HG02678 (cell line): ENCODE data around the gene ZNF473.
A peak's percentile ranks its signal among the peaks of the same experiment; 100 is the strongest.

ENCODE experiments used
- ATAC-seq: cut with Tn5 transposase; IDR thresholded peaks from one replicate; pipeline ENCODE4 v1.9.1; 2021; ENCODE audit warnings: mild to moderate bottlenecking, moderate library complexity; ENCODE audit not compliant: unreplicated experiment

Gene ZNF473

DNA sequence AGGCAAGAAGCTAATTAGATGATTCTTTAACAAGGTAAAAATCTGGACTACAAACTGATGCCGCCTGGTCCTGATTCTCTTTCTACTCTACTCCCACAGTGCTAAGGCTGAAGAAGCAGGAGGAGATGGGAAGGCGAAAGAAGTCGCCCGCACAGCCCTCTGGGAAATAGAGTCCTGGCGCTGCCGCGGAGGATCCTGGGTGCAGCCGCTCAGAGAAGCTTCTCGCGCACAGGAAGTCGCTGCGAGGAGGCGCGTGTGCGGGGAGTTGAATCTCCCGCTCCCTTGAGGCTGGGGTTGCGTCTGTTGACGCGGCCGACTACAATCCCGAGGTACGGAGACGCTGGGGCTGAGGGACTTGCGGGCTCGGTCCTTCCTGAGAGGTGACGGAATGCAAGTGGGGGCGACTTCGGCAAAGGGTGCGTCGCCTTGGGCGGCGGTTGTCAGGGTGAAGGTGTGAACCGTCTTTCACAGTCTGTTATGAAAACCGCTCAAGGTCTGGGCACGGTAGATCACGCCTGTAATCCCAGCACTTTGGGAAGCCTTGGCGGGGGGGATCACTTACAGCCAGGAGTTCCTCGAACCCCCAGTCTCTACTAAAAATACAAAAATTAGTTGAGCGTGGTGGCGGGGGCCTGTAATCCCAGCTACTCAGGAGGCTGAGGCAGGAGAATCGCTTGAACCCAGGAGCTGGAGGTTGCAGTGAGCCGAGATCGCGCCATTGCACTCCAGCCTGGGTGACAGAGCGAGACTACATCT is at the start of gene ZNF473:
TSS of gene ZNF473 (plus strand) at position 212 of the 756 bp plus-strand sequence. CDS start 5,078 bp downstream, outside the sequence.
- peak; percentile 64 for ATAC-seq

DNA sequence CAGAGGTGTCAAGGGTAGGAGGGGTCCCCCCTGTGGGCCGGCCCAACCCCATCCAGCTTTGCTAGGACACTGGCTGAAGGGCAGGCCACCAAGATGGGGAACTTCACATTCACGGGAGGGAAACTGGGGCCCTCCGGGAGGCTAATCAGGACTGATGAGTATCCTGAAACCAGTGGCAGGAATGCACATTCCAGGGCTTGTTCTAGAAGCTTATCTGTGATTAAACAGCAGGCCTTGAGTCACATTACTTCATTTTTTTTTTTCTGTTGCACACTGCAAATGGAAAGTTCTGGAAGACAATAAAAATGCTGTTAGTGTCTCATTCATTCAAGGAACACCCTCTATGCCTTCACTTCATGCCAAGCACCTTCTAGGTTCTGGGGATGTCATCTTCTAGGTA is 49.3 kb upstream of the ZNF473 start:
- ATAC-seq: no peak

DNA sequence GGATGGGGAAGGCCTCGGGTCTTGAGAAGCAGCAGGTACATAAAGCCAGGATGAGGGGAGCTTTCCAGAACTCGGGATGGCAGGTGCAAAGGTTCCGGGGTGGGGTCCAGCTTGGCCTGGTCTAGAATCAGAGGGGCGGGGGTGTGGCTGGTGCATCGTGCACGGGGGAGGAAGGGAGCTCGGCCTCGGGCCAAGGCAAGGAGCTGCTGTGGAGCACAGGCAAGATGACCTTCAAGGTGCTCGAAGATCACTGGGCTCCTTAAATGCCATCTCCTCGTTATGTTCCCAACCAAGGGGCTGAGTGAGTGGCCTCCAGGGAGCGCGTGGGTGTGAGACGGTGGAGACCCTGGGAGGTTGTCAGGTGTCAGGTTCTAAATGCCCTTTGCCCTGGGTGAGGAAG is 48.7 kb upstream of the ZNF473 start:
- no peak for ATAC-seq

DNA sequence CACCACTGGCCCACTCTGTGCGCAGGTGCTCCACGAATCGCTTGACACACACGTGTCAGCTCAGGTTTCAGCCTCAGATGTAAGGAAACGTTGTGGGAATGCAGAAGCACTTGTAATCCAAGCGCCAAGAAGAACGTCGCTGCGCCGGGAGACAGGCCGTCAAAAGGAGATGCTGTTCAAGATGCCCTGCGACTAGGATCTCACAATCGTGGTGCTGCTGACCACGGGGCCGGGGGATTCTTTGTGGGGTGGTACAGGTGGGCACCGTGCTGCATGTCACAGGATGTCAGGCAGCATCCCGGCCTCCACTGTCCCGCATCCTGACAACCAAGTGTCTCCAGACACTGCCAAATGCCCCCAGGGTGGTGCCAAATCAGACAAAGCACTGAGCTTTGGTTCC is 47.9 kb upstream of the ZNF473 start:
- ATAC-seq: no peak

DNA sequence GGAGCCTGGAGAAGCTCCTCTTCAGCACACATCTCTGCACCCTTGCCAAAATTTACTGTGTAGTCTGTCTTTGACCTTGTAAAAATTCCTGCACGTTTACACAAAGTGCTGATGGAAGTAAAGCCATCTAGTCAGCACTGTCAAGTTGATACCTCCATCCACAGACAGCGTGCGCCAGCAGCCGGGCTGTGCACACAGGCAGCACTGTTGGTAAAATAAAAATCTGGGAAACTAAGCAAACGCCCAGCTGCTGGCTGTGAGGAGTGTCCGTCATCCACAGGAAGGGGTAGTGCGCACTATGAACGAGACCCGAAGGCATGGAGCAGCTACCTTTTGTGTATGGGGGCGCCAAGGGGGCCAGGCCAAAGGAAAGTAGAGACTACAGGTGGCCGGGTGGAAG is 47.5 kb upstream of the ZNF473 start:
- ATAC-seq: no peak

DNA sequence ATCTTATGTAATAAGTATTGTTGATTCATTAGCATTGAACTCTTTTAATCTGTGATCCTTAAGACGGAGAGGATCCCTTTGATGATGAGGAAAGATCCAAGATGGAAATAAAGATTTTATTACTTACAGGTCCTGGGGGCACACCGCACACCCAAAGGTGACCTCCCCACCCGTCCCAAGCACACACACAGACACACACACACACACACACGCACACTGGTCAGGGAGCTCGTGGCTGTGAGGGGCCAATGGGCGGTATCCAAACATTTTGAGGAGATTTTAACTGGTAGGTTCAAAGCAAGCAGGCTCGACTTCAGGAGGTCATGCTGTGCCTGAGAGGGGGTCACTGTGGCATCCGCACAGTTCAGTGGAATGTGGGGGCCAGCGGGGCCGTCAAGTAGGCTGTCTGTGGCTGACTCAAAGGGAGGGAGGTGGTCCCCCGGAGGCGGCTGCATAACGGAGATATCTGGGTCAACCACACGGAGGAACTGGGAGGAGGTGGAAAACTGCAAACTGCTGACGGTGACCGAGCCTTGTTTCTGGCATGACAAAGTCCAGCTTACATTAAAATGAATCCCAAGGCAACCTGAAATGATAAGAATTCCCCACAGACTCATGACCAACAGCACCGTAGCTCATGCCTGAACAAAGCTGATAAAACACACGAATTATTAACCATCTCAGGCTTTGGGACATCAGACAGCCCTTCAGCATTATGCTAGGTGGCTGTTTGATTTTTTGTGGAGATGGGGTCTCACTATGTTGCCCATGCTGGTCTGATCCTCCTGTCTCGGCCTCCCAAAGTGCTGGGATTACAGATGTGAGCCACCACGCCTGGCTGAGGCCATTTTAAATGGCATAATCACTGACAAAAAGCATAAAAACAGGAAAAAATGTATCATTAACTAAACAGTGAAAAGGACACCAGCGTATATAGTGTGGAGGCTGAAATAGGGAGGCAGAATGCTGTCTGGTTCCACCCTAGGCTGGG is 43.9 kb upstream of the ZNF473 start:
- ATAC-seq: no peak

DNA sequence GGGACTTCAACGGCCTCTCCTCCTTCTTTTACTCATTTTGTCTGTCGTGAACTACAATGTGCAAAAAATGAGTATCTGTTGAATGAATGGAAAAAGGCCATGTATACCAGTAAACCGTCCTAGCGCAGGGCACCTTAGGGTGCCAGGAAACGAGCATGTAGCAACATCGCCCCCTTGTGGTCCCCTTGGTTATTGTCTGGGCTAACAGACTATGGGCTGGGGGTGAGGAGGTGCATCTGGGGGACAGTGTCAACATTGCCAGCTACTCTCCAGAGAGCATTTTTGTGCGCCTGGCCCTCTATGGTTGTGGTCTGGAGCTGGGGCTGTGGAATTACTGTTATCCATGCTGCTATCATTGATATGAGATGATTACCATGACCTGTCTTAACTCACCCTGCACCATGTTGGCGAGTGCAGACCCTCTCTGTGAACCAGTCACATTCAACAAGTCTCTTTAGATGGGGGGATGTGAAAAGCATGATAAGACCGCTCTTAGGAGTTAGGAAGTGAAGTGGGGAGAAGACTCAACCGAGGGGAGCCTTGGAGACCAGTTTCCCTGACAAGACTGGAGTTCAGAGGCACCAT is 42.1 kb upstream of the ZNF473 start:
- no peak for ATAC-seq

DNA sequence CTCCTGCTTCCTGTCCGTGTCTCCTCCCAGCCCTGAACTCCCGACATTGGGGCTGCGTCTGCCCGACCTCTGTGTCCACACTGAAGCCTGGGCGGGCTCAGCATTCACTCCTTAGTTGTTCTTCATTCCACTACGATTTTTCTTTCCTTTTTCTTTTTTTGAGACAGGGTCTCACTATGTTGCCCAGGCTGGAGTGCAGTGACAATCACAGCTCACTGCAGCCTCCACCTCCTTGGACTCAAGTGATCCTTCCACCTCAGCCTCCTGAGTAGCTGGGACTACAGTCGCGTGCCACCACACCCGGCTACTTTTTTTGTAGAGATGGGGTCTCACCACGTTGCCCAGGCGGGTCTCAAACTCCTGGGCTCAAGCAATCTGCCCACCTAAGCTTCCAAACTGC is 41.3 kb upstream of the ZNF473 start:
- no peak for ATAC-seq

DNA sequence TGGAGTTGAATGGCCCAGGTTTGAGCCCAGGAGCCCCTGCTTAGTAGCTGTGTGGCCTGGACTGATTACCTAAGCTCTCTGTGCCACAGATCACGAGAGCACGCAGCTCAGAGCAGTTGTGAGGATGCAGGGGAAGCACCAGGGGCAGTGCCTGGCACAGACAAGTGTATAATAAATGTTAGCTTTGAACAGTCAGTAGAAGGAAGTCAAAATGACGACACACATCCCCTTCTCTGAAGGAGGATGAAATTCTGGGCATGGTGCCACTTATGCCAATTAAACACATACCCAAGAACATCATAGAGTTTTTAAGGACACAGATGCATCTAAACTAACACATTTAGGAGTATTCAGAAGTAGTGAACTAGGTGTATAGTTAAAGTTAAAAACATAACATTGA is 39.9 kb upstream of the ZNF473 start:
- no peak for ATAC-seq

DNA sequence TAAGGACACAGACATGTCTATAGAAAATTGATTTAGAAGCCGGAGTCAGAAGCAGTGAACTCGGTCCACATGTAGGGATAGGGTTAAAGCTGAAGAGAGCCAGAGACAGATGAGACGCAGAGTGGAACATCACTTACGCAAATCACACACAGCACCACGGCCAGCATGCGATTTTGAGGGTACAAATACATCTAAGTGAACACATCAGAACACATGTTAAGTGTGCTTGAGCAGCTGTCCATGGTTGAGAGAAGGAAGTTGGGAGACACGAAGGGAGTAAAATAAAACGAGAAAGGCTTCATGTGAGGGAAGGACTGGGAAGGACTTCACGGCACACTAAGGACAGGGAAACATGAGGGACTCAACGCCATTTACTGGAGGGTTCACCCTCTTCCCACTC is 39.5 kb upstream of the ZNF473 start:
- ATAC-seq: no peak

DNA sequence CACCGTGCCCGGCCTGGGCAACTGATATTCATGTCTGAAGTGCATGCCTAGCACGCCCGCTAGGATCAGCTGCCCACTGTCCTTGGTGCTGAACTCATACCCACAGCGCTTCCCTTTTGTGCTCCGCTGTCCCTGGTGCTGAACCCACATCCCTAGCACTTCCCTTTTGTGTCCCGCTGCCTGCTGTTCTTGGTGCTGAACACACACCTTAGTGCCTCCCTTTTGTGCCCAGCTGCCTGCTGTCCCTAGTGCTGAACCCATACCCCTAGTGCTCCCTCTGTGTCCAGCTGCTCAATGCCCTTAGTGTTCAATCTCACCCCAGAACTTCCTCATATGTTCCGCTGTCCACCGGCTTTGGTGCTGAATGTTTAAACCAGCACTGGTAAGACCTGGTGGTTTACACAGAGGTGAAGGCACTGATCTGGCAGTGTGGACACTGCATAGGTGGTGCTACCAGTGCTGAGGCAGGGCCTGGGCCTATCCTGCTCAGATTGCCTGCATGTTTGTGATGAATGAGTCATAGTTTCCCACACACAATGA is 38.6 kb upstream of the ZNF473 start:
- ATAC-seq: no peak

DNA sequence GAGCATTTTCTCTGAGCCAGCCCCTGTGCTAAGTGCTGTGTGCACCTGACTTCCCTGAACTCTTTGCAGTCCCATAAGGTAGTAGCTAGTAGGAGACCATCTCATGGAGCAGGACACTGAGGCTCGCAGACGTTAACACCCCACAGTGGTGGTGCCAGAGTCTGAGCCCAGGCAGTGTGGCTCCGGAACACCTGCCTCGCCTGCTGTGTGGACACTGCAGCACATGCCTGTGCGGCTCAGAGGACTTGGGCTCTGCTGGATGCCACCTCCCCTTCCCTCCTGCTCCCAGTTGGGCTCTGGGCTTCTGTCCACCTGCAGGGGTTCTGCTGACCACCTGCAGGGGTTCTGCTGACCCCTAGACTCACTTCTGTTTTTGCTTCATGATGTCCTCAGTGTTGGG is 37.8 kb upstream of the ZNF473 start:
- ATAC-seq: no peak

DNA sequence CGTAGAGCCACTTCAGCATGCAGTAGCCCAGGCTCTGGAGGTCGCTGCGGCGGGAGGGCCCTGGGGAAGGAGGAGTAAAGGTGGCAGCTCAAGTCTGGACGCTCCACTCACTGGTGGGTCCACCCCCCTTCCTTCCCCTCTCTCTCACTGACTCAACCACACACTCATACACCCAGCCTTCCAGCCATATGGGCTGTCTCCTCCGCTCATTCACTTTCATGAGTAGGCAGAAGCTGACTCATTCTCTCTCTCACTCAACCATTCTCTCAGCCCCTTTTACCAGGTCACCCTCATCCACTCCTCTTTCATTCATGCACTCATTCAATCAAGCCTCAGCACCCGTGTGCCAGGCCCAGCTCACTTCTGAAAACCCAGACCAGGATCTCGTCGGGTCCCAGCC is 37.4 kb upstream of the ZNF473 start:
- no peak for ATAC-seq

DNA sequence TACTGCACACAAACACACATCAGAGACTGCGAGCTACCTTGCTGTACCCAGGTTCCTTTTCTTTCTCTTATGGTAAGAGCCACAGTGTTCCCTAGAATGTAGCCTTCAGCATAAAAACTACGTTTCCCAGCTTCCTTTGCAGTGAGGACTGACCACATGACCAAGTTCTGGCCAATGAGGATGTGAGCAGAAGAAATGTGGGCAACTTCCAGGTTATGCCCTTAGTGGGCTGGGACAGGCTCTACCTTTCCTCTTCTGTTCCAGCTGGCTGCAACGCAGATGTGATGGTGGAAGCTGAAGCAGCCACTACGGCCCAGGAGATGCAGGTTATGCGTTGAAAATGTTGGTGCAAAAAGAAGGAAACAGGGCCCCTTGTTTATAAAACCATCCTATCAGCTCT is 28.1 kb upstream of the ZNF473 start:
- ATAC-seq: no peak

DNA sequence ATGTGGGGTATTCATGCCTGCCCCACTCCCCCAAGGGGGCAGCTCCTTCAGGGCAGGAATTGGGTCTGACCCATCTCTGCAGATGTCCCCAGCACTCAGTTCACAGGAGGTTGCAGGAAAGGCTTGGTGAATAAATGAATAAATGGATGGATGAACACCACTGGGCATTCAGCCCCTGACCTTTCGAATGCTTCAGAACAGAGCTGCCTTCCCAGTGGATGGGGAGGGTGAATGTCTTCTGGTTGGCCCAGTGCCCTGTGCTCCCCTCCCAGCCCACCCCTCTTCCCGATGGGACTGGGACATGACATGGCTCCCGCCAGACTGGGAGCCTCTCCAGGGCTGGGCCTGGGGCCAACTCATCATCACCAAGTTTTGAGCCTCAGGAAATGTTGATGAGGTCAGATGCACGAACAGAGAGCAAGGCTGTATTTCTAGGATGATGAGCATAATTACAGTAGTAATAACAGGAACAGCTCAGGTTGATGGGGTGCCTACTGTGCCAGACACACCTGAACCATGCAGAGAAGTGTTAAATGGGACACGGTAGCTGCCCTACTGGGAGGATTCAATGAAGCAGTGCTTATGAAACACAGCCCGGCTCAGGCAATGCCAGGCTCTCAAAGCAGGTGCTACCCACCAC is 26.3 kb upstream of the ZNF473 start:
- no peak for ATAC-seq

DNA sequence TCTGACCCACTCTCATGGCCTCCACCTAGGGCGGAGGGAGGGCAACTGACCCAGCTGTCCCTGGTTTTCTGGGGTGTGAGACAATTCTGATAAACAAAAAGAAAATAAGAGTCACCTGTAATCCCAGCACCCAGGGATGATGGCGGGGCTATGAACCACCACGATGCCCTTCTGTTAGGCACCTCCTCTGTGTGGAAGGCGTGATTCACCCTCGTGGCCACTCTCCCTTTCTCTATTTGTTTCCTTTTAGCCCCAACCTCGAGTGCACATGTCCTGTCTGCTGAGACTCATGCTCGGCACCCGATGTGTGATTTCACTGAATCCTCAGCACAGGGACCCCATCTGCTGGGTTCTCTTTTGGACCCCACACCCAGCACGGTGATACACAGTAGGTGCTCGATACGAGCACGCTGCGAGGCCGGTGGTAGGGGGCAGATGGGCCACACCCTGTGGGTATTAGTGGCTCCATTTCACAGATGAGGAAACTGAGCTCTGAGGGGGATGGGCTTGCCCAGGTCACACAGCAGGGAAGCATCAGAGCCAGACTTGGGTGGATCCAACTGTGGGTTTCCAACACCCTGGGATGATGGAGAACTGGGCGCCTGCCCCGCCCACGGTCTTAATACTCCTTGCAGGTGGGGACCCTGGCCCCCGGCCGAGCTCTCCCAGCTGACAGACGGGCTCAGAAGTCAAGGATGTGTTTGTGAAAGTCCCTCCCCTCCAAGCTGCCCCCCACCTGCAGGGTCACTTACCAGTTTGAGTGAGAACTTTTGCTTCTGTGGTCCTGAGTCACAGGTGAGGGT is 25.6 kb upstream of the ZNF473 start:
- ATAC-seq: no peak

DNA sequence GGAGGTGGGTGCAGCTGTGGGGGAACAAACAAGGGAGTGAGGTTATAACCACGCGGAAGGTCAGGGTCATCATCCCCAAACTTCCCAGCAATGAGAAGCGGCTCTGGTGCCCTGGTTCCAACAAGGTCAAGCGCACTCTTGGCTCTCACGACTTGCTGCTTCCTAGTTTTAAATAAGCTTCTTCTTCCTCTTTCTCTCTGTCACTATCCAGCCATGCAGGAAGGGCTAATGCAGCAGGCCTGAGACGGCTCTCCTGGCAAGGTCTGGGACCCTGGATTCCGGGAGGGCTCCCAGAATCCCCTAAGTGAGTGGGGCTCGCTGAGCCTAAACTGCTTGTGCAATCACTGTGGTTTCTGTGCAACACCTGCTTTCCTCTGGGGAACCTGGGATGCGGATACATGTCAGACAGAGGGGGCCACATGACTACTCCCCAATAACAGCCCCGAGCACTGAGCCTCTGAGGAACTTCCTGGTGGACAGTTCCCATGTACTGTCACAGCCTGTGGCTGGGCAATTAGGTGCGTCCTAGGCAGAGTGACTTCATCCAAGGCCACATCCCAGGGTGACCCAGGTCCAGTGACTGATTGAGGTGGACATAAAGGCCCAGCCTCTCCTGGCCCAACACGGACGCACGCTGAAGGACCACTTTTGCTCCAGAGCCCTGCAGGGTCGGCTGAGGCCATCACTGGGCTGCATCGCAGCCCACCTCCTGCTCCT is 24.8 kb upstream of the ZNF473 start:
- no peak for ATAC-seq

DNA sequence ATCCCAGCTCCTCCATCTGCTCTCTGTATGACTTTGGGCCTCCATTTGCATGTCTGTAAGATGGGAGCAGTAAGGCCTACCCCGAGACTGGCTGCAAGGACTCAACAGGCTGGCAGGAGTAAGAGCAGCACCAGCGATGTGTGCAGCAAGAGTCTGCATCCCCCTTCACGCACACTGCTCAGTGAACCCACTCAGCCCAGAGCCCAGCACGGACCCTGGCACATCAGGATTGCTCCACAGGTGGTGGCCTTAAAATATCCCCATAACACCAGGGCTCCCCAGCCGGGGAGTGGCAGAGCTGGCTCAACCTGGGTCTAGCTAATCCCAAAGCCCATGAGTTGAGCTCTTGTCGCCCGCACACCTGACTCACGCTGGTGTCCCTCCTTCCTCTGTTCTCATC is 24.0 kb upstream of the ZNF473 start:
- no peak for ATAC-seq

DNA sequence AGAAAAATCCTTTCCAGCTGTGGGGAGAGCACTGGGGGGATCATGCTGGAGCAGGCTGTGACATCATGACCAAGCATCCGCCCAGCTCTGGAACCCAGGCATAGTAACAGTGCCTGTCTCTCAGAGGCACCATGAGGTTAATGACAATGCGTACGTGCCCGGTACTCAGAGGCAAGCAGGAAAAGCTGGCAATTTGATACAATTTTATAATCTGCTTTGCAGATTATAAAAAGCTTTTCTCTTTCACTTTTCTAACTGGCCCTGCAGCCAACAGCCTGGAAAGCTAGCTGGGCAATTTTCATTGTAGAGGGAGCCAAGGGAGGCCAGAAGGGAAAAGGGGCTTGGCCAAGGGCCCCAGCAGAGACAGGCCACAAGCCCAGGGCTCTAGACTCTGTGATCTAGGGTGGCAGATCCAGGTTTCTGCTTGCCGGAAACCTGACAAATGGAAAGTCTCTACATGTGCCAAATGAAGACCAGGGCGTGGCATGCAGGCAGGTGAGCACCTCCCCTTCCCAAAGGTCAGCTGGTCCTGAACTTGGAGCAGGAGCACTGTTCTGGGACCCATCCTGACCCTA is 23.3 kb upstream of the ZNF473 start:
- ATAC-seq: no peak
